ENCODE measurements around the gene ZBTB42.
"Not testable (repeated sequence)": the region's sequence is repeated elsewhere in the genome, so short reads cannot be mapped to it uniquely, and the experiment has no call there.

Gene ZBTB42

DNA sequence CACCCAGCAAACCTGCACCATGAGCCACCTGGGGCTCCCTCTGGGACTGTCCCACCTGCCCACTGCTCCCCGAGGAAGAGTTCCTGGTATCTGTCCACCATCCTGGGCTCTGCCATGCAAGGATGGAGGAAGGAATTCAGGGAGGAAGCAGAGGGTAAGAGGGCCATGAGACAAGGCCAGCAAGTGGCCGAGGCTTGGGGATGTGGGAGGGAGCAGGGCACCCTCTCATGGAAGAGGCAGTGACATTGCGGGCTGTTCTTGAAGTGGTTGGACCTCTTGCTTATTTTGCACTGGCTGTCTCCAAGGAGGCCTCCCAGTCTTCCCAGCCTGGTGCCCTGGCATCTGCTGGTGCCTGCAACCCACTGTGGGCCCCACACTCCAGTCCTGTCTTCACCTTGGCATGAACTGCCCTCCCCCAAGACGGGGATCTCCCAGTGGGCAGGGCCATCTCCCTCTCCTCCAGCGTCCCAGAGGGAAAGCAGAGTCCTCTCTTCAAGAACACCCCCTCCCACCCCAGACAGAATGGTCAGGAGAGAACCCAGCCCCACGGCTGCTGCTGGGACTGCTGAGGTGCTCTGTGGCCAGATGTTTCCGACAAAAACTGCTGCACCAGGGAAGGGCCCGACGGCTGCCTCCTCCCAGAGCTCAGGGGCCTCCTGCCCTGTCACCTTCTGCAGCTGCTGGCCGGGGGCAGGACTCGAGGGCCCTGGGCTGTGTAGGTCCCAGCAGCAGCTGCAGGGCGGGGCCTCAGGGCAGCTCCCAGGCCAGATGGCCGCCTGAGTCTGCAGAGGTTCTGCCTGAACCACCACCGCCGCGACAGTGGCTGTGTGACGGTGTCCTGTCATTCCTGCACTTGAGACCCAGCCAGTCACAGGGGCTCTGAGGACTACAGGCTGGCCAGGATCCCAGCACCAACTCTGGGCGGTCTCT, 3.5 kb upstream of the ZBTB42 start:
- DNase-seq = peak; percentile 68

DNA sequence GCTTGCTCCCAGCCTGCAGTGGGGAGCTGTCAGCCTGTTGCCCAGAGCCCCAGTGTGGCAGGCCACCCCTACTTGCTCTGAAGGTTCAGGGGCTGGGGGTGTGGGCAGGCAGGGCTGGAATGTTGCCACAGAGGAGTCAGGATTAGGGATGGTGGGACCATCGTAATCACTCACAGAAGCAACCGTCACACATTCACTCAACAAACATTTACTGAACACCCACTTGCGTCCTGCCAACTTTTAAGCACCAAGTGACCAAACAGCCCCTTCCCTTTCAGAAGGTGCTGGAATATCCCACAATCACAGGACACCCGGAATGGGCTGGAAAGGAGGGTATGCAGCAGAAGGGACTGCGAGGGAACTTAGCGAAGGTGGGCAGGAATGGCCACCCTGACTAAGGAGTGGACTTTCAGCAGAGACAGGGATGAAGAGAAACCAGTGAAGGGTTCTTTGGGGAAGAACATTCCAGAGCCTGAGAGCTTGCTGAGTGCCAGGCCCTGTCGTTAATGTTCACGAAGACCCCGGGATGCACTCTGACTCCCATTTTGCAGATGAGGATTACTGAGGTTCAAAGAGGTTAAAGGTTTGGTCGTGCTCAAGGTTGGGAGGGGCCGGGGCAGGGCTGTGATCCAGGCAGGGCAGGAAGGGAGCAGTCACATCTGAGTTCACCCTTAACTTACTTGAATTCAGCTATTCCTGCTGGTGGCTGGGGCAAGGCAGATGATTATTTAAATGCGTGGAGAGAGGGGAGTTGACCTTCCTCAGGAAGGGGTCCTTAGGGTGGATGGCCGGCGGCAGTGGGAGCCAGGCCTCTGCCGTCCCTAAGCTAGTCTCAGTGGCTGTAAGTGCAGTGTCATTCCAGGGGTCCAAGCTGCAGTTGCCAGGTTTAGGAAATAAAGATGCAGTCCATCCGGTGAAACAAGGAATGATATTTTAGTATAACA, 2.3 kb upstream of the ZBTB42 start:
- no peak for DNase-seq

DNA sequence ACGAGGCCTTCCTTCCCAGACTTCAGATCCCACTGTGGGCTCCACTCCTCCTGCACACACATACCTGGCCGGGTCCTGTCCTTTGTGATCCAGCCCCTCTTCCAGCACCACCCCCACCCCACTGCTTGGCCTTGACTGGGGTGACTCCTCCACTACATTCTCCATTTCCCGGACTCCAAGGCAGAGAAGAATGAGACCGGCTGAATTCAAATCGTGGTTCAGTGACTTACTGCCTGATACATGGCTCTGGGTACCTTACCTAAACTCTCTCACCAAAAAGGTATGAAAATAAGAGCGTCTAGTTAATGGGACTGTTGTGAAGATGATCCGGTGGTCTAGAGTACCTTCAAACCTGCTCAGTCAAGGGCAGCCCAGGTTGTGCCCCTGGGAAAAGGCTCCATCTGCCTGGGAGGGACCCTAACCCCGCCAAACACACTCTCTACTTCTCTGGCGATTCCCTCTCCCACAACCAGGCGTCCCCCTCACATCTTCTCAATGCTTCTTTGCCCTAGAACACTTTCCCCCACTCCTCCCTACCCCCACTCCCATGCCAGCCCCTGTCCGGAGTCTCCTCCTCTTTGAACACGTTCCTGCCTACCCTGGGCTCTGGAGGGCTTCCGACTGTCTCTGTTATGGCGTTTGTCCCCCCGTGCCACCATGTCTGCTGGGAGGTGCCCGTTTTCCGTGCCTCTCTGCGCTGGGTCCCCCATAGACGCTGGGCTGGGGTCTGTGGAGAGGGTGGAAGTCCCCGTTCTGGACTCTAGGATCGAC, 1.5 kb upstream of the ZBTB42 start:
- DNase-seq = peak; percentile 59

DNA sequence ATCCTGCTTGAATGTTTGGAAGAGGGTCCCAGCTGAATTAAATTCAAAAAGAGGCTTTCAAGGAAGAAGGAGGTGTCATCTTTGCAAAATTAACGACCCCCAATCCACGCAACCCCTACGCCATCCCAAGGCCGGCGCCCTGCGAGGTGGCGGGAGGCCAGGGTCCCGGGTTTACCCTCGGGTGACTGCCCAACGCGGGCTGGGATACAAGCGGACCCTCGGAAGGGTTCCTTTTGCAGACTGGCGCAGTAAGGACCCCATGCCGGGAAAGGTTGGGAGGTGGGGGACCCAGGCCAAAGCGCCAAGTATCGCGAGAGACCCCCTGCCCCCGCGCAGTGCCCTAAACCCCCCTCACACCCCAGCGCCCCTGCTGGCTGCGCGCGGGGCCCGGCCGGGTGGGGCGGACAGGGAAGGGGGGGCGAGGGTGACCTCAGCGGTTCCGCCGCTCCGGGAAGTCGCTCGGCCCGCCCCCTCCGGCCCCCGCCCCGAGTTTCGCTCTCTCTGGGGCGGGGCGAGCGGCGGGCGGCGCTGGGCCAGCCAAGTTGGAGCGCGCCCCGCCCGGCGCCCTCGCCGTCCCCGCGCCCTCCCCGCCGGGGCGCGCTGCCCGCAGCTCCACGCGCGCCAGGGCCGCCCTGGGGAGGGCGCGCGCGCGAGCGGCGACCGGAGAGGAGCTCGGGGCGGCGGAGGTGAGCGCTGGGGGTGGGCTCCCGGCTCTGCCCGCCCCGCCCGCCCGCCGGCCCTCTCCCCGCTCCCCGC, 708 bp upstream of the ZBTB42 start:
- DNase-seq = peak; percentile 74

DNA sequence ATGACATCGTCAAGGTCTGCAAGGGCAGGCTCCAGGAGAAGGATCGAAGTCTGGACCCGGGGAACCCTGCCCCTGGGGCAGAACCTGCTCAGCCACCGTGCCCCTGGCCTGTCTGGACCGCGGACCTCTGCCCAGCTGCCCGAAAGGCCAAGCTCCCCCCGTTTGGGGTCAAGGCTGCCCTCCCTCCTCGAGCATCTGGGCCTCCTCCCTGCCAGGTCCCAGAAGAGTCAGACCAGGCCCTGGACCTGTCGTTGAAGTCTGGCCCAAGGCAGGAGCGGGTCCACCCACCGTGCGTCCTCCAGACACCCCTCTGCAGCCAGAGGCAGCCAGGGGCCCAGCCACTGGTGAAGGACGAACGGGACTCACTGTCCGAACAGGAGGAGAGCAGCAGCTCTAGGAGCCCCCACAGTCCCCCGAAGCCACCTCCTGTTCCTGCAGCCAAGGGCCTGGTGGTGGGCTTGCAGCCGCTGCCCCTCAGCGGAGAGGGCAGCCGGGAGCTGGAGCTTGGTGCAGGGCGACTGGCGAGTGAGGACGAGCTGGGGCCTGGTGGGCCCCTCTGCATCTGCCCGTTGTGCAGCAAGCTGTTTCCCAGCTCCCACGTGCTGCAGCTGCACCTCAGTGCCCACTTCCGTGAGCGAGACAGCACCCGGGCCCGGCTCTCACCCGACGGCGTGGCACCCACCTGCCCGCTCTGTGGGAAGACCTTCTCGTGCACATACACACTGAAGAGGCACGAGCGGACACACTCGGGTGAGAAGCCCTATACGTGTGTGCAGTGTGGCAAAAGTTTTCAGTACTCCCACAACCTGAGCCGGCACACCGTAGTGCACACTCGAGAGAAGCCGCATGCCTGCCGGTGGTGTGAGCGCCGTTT, 856 bp downstream of the ZBTB42 start:
- no peak for DNase-seq

DNA sequence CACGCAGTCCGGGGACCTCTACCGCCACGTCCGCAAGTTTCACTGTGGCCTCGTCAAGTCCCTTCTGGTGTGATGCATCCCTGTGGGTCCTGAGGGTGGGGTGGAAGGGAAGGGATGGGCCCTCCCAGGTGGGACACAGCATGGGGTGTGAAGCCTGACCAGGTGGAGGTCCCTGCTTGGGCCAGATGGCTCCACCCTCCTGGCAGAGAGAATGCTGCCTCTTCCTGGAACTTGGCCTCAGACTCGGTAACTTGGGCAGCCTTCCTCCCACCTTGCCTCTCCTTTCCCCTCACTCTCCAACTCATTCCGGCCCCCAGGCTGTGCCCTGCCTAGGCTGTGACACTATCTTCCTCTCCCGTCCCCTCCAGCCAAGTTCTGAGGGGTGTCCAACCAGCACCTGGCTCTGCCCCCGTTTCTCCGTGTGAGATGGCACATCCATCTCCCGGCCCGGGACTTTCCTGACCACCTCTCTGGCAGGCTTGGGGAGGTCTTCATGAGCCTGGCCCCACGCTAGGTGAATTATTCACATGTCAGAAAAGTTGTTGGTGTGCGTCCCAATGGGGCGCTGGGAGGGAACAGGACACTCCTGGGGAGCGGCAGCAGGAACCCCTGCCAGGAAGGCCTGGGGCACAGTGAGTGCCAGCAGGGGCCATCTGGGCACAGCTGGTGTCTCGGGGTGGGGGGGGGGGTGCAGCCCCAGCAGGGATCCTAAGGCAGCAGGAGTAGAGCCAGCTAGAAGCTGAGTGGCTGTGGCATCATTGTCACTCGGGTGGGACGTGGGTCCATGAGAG, 1.7 kb downstream of the ZBTB42 start:
- no peak for DNase-seq

DNA sequence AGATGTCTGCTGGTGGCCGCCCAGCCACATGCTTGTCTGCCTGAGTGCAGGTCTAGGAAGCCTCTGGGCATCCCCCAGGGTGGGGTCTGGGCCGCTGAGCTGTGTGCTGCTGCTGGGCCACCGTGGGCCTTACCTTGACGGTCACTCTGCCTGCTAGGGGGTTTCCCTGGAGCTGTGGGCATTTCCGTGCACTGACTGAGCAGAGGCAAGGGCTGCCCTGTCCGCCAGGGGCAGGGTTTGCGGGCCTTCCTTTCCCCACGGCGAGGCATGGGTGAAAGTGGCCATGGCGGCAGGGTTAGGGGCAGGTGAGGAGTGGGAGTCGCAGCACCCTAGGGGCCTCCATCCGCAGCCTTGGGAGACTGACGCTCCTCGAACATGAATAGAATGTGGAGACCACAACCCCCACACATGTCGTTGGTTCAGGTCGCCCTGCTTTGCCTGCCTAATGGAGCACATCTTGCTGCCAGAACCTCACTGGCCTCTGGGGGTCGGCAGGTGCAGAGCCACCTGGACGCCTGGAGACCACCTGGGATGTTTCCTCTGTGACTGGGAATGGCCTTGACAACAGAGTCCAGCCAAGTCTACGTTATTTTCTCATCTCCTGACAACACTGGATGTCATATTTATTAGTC, 2.5 kb downstream of the ZBTB42 start:
- no peak for DNase-seq

DNA sequence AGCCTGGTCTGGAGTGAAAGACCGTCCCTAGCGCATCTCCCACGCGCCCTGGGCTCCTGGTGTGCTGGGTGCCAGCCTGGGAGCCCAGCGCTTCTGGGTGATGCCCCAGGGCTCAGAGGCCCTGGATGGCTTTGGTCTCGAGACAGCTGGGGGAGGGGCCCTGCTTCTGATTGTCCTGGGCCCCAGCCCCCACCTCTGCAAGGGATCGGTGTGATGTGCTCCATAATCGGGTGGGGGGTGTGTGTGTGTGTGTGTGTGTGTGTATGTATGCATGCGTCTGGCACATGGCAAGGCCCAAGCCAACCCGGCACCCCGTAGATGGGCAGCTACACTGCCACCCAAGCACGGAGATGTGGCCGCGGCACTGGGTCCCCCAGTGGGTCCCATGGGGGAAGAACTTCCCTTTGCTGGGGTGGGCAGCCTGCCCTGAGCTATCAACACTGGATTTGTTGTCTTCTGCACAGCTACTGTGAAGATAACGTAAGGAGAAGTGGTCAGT, 3.1 kb downstream of the ZBTB42 start:
- DNase-seq = no peak

DNA sequence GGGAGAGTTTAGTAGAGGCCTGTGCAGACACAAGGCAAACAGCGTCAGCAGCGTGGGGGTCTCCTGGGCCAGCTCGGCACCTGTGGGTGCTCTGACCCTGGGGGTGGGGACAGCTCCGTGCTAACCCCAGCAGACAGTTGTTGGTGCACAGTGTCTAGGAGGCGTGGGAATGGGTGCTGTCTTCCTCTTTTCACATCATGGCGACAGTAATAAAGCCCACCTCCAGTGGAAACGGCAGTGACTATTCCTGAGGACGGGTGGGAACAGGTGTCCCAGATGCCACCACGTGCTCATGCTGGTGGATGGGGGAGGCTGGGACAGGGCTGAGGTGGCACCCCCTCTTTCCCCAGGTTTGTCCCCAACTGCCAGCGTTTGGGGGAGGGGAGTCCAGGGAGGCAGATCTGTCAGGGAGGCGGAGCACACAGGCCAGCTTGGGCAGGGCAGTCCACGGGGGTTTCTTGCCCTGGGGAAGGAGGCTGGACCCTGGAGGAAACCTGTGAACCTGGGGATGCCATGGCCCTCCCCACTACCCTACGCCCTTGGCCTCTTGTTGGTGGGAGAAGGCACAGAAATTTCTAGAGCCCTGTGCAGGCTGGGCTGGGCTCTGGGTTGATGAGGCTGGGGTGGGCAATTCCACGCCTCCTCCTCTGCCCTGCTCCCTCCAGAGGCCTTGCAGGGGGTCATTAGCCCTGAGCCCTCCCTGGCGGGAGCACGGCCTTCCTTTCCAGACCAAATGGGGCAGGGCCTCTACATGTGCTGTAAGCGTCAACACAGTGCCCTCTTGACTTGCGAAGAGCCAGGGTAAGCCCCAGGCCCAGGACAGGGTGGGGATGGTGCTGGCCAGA, 3.8 kb downstream of the ZBTB42 start:
- DNase-seq = no peak

DNA sequence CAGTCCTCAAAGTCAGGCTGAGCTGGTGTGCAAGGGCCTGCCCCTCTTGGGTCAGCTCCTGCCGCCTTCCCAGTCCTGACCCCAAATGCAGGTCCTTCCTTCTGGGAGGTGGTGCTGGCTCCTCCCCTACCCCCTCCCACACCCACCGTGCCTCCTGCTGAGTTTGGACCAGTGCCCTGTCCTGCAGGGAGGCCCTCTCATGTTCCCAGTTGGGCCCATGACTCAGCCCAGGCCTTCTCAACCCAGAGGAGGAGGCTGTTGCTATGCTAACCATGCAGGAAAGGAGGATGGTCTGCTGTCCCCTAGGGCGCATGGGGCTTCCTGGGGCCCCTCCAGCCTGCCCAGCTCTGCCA, 4.4 kb downstream of the ZBTB42 start:
- DNase-seq = no peak

DNA sequence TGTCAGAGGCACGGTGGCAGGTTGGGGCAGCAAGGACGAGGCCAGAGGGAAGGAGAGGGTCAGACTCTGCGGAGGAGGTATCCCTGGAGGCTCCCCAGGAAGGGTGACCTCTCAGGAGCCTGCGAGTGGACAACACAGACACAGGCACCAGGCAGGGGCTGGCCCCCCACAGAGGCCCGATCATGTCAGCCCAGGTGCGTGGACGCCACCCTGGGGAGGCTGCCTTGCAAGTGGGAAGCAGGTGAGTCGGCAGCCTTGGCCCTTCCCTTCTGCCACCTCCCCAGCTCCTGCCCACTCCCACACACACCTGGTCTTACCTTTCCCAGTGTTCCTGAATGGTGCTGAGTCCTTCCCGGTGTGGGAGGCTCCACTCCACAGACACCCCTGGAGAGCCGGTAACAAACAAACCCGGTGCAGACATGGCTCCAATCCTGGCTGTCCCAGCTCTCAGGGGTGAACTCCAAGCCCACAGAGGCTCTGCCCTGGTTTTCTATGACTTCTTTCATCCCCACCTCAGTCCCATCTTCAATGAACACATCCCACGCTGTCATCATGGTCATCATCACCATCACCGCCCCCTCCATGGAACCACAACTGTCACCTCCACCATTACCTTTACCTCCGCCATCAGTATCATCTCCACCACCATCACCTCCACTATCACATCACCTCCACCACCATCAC, 5.2 kb downstream of the ZBTB42 start:
- no peak for DNase-seq

DNA sequence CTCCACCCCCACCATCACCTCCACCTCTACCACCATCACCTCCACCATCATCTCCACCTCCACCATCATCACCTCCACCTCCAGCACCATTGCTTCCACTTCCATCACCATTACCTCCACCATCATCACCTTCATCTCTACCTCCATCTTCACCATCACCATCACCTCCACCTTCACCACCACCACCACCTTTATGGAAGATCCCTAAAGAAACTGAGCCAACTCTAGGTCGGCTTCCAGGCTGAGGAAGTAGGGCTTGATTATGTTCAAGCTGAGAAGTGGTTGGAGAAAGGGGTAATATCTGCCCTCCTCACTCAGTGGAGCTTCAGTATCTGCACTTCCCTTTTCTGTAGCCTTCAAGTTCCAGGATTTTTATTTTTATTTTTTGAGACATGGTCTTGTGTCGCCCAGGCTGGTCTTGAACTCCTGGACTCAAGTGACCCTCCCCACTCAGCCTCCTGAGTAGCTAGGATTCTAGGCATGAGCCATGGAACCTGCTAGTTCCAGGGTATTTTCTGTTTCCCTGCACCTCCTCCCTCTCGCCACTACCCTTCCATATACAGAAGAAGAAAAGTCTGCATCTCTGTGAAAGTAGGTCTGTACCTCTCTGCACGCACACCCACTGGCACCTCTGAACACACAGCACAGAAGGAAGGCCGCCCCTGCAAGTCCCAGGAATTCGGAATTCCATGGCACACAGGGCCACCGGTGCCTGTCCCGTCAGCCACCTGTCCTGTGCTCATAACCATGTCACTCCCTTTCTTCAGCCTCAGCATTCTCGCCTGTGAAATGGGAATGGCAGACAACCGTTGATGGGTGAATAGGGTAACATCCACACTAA, 5.9 kb downstream of the ZBTB42 start:
- DNase-seq = no peak

DNA sequence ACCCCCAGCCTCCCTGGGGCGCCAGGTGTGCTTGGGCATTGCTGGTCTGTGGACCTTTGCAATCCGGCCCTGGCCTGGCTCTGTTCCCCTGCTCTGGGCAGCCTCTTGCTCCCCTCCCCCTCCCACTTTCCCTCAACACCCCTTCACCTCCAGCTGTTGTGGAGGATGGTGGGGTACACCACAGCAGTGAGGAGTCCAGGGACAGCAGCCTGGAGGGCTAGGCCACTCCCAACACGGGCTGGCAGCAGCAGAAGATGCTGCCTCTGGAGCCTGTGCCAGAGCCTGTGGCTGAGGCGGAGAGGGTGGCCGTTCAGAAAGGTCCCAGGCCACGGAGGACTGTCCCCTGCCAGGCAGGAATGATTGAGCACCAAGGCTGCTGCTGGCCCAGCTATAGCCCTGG, 7.6 kb downstream of the ZBTB42 start:
- DNase-seq = no peak

DNA sequence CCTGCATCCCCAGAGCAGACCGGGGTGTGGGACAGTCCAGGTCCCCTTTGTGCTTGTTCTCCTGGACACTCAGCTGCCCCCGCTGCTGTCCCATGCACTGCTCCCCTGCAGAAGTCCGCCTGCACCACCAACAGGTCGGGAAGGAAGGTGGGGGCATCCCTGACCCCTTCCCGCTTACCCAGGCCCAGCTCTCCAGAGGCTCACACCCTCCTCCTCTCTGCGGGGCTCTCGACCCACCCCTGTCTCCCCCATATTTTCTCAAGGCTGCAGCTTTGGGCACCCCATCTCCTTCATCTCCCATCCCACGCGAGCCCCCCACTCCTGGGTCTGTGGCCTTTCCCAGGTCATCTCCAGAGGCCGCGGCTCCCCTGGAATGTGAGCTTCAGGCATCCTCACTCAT, 9.4 kb downstream of the ZBTB42 start:
- no peak for DNase-seq

DNA sequence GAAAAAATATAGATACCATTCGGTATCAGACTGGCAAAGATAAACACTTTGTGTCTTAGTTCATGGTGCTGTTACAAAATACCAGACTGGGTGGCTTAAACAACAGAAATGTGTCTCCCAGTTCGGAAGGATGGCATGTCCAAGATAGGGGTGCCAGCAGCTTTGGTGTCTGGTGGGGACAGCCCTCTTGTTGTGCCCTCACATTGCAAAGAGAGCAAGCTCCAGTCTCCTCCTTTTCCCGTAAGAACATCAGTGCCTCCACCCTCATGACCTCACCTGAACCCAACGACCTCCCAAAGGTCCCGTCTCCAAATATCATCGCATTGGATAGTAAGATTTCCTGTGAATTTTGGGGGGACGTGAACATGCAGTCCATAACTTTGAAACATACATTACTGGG, 12.4 kb downstream of the ZBTB42 start:
- no peak for DNase-seq

DNA sequence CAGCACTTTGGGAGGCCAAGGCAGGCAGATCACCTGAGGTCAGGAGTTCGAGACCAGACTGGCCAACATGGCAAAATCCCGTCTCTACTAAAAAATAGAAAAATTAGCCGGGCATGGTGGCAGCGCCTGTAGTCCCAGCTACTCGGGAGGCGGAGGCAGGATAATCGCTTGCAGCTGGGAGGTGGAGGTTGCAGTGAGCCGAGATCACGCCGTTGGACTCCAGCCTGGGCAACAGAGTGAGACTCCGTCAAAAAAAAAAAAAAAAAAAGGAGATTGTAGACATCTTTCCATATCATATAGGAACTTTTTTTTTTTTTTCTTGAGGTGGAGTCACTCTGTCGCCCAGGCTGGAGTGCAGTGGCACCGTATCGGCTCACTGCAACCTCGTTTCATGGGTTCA, 13.8 kb downstream of the ZBTB42 start:
- DNase-seq = not testable (repeated sequence)

DNA sequence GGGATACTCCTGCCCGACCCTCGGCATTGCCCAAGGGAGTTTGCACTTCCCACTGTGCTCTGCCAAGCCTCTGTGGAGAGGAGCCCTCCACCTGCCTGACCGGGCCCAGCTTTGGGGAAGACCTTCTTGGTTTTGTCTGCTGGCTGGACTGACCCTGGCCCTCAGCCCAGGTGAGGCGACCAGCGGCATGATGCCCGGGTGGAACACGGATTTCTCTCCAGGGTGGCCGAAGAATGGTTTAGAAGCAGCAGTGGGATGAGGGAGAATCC, 15.6 kb downstream of the ZBTB42 start:
- DNase-seq = no peak
